GM20431 (cell line): Measurements from ENCODE around the gene TCHHL1.
"Not testable (repeated sequence)": the region's sequence is repeated elsewhere in the genome, so short reads cannot be mapped to it uniquely, and the experiment has no call there.

Experiments used
- in situ Hi-C: fragments of 300-500 bp; cut with MseI, MboI; formaldehyde crosslinking; loops from one replicate; pipeline ENCODE4 v1.15.0; 2020; ENCODE audit warnings: low sequenced_read_pairs; ENCODE audit not compliant: unreplicated experiment

The TCHHL1 gene

GRCh38 chr1:152096931-152097330 is 8.1 kb upstream of the TCHHL1 start:
- in situ Hi-C loops = no loop called here

GRCh38 chr1:152086760-152087159 is 2.1 kb downstream of the TCHHL1 start:
- in situ Hi-C loops = no loop called here

GRCh38 chr1:152084853-152085252 is 4.0 kb downstream of the TCHHL1 start:
- in situ Hi-C loops = no loop called here

- in situ Hi-C loops = not testable (repeated sequence)
These were observed 7.8 kb downstream of the TCHHL1 start for GRCh38 chr1:152081026-152081425.

- in situ Hi-C loops = not testable (repeated sequence)
These were observed 8.4 kb downstream of the TCHHL1 start for GRCh38 chr1:152080494-152080893.

- in situ Hi-C loops = no loop called here
These were observed 9.9 kb downstream of the TCHHL1 start for GRCh38 chr1:152078831-152079441.

GRCh38 chr1:152072311-152072710 is 16.6 kb downstream of the TCHHL1 start:
- in situ Hi-C loops = loop anchor here (25.0 kb wide), 1 partner anchor 390 kb away; no protein-coding TSS in a partner anchor

GRCh38 chr1:152071123-152071522 is 17.7 kb downstream of the TCHHL1 start:
- in situ Hi-C loops = loop anchor here (25.0 kb wide), 1 partner anchor 391 kb away; no protein-coding TSS in a partner anchor

GRCh38 chr1:152067929-152068328 is 20.9 kb downstream of the TCHHL1 start:
- in situ Hi-C loops = loop anchor here (25.0 kb wide), 1 partner anchor 394 kb away; no protein-coding TSS in a partner anchor

GRCh38 chr1:152067150-152067549 is 21.7 kb downstream of the TCHHL1 start:
- in situ Hi-C loops = loop anchor here (25.0 kb wide), 1 partner anchor 395 kb away; no protein-coding TSS in a partner anchor

GRCh38 chr1:152061952-152062351 is 26.9 kb downstream of the TCHHL1 start:
- in situ Hi-C loops = loop anchor here (25.0 kb wide), 1 partner anchor 400 kb away; no protein-coding TSS in a partner anchor

- in situ Hi-C loops = loop anchor here (5.0 to 25.0 kb wide), 2 partner anchors 134 to 409 kb away; no protein-coding TSS in a partner anchor
These were observed 35.5 kb downstream of the TCHHL1 start for GRCh38 chr1:152053375-152053774.

GRCh38 chr1:152052606-152053005 is 36.3 kb downstream of the TCHHL1 start:
- in situ Hi-C loops = loop anchor here (5.0 to 25.0 kb wide), 2 partner anchors 135 to 410 kb away; no protein-coding TSS in a partner anchor

- in situ Hi-C loops = loop anchor here (5.0 to 25.0 kb wide), 2 partner anchors 136 to 411 kb away; no protein-coding TSS in a partner anchor
These were observed 37.8 kb downstream of the TCHHL1 start for GRCh38 chr1:152050886-152051675.

GRCh38 chr1:152049291-152050083 is 39.4 kb downstream of the TCHHL1 start:
- in situ Hi-C loops = loop anchor here (5.0 to 25.0 kb wide), 2 partner anchors 138 to 413 kb away; no protein-coding TSS in a partner anchor

GRCh38 chr1:152048416-152049009 is 40.4 kb downstream of the TCHHL1 start:
- in situ Hi-C loops = no loop called here

GRCh38 chr1:152047730-152048415 is 41.0 kb downstream of the TCHHL1 start:
- in situ Hi-C loops = no loop called here

- in situ Hi-C loops = no loop called here
These were observed 41.5 kb downstream of the TCHHL1 start for GRCh38 chr1:152047413-152047729.

- in situ Hi-C loops = no loop called here
These were observed 44.5 kb downstream of the TCHHL1 start for GRCh38 chr1:152044386-152044785.
